ENCODE measurements around the gene CPA2. TPM values are rescaled to one million over a fixed set of nuclear protein-coding genes. Genes with fewer than 3 reads are reported as not detected.
"Not testable (repeated sequence)": the region's sequence is repeated elsewhere in the genome, so short reads cannot be mapped to it uniquely, and the experiment has no call there.

The CPA2 gene
- total RNA-seq, 2 experiments from 2014 or later: not detected

DNA sequence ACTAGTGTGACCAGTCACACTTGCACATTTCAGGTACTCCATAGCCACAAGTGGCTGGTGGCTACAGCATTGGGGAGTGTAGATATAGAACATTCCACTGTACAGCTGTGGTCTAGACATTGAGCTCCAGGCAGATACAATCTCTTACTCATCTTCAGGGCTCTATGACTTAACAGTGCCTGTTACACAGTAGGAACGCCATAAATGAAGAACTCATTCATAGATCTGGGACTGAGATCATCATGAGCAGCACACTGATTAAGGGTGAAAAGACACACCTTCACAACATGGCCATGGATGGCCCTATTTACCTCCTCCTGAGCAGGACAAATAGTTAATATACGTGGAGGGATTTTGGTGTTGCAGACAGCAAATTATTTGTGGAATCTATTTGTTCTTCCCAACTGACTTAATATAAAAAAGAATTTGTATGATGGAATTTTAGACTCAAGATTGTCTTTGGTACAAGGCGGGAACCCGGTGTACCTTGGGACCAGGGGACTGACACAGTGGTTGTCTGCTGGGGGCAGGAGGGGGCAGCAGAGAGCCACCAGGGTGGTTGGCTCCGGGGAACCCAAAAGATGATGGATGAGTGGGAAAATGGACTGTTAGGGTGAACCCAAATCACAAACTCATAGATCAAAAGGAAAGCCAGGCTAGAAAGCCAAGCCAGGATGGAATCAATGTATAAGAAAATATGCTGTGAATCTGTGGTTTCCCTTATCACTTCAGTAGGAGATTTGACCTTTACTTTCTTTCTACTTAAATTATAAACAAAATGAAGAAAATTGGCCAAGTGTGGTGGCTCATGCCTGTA, 24.3 kb upstream of the CPA2 start:
- TF ChIP-seq, protein P1, sequence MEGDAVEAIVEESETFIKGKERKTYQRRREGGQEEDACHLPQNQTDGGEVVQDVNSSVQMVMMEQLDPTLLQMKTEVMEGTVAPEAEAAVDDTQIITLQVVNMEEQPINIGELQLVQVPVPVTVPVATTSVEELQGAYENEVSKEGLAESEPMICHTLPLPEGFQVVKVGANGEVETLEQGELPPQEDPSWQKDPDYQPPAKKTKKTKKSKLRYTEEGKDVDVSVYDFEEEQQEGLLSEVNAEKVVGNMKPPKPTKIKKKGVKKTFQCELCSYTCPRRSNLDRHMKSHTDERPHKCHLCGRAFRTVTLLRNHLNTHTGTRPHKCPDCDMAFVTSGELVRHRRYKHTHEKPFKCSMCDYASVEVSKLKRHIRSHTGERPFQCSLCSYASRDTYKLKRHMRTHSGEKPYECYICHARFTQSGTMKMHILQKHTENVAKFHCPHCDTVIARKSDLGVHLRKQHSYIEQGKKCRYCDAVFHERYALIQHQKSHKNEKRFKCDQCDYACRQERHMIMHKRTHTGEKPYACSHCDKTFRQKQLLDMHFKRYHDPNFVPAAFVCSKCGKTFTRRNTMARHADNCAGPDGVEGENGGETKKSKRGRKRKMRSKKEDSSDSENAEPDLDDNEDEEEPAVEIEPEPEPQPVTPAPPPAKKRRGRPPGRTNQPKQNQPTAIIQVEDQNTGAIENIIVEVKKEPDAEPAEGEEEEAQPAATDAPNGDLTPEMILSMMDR (IDR thresholded peaks at IDR 0.05): peak; percentile 90
- H3K9me3 Mint-ChIP-seq: peaks cover 2% of the 10 kb centered on the region
- H3K27ac Mint-ChIP-seq: no peak overlapping the region
- no peaks in the 10 kb centered on the region for H3K27me3 Mint-ChIP-seq
- POLR2A ChIA-PET: no interaction called here
- peaks cover 8% of the 10 kb centered on the region for H3K4me1 Mint-ChIP-seq (ENCODE audit: low read depth)
- ATAC-seq: peak; percentile 84
- CTCF ChIA-PET: interaction anchor here (0.7 to 2.1 kb wide), 9 partner anchors 15 to 515 kb away, joined by 3 to 8 read pairs (median 6); no protein-coding TSS in a partner anchor
- intact Hi-C loops (cut with micrococcal nuclease): loop anchor here (10.0 kb wide), 2 partner anchors 242 to 512 kb away; no protein-coding TSS in a partner anchor
- H3K4me3 Mint-ChIP-seq: no peak overlapping the region
- no peaks in the 10 kb centered on the region for H3K36me3 Mint-ChIP-seq (ENCODE audit: low read depth)
- DNase-seq: peak; percentile 72

DNA sequence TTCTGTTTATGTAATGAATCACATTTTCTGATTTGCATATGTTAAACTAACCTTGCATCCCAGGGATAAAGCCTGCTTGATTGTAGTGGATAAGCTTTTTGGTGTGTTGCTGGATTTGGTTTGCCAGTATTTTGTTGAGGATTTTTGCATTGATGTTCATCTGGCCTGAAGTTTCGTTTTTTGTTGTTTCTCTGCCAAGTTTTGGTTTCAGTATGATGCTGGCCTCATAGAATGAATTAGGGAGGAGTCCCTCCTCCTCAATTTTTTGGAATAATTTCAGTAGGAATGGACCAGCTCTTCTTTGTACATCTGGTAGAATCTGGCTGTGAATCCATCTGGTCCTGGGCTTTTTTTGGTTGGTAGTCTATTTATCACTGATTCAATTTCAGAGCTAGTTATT, 23.2 kb upstream of the CPA2 start:
- H3K4me3 Mint-ChIP-seq; H3K4me1 Mint-ChIP-seq (ENCODE audit: low read depth); H3K27ac Mint-ChIP-seq; H3K9me3 Mint-ChIP-seq; H3K36me3 Mint-ChIP-seq (ENCODE audit: low read depth); H3K27me3 Mint-ChIP-seq; ATAC-seq; POLR2A ChIA-PET; DNase-seq: not testable (repeated sequence)
- intact Hi-C loops (cut with micrococcal nuclease): loop anchor here (10.0 kb wide), 2 partner anchors 241 to 511 kb away; no protein-coding TSS in a partner anchor
- CTCF ChIA-PET: interaction anchor here (0.7 to 2.0 kb wide), 10 partner anchors 8 to 514 kb away, joined by 3 to 8 read pairs (median 4); no protein-coding TSS in a partner anchor

DNA sequence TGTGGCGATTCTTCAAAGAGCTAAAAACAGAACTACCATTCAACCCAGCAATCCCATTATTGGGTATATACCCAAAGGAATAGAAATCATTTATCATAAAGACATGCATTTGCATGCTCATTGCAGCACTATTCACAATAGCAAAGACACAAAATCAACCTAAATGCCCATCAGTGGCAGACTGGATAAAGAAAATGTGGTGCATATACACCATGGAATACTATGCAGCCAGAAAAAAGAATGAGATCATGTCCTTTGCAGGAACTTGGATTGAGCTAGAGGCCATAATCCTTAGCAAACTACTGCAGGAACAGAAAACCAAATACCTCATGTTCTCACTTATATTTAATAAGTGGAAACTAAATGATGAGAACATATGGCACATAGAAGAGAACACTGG, 20.2 kb upstream of the CPA2 start:
- H3K36me3 Mint-ChIP-seq (ENCODE audit: low read depth); H3K9me3 Mint-ChIP-seq; DNase-seq; H3K4me1 Mint-ChIP-seq (ENCODE audit: low read depth); H3K27me3 Mint-ChIP-seq; H3K4me3 Mint-ChIP-seq; ATAC-seq; H3K27ac Mint-ChIP-seq: not testable (repeated sequence)
- intact Hi-C loops (cut with micrococcal nuclease): loop anchor here (10.0 kb wide), 2 partner anchors 238 to 508 kb away; no protein-coding TSS in a partner anchor
- ChIA-PET POLR2A (interaction anchor here (1.0 kb wide), 1 partner anchor 30 kb away, joined by 3 read pairs; no protein-coding TSS in a partner anchor), CTCF (interaction anchor here (0.9 to 1.3 kb wide), 2 partner anchors 231 to 511 kb away, joined by 3 read pairs; no protein-coding TSS in a partner anchor)

DNA sequence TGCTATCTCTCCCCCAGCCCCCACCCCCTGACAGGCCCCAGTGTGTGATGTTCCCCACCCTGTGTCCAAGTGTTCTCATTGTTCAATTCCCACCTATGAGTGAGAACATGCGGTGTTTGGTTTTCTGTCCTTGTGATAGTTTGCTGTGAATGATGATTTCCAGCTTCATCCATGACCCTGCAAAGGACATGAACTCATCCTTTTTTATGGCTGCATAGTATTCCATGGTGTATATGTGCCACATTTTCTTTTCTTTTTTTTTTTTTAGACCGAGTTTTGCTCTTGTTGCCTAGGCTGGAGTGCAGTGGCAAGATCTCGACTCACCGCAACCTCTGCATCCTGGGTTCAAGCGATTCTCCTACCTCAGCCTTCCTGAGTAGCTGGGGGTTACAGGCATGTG, 17.8 kb upstream of the CPA2 start:
- H3K27ac Mint-ChIP-seq; H3K4me3 Mint-ChIP-seq; DNase-seq; H3K27me3 Mint-ChIP-seq; POLR2A ChIA-PET; H3K4me1 Mint-ChIP-seq (ENCODE audit: low read depth); H3K36me3 Mint-ChIP-seq (ENCODE audit: low read depth); CTCF ChIA-PET; H3K9me3 Mint-ChIP-seq; ATAC-seq: not testable (repeated sequence)
- intact Hi-C loops (cut with micrococcal nuclease): loop anchor here (10.0 kb wide), 2 partner anchors 236 to 506 kb away; no protein-coding TSS in a partner anchor

DNA sequence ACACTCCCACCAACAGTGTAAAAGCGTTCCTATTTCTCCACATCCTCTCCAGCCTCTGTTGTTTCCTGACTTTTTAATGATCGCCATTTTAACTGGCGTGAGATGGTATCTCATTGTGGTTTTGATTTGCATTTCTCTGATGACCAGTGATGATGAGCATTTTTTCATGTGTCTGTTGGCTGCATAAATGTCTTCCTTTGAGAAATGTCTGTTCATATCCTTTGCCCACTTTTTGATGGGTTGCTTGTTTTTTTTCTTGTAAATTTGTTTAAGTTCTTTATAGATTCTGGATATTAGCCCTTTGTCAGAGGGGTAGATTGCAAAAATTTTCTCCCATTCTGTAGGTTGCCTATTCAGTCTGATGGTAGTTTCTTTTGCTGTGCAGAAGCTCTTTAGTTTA, 17.0 kb upstream of the CPA2 start:
- POLR2A ChIA-PET; CTCF ChIA-PET; DNase-seq; H3K27ac Mint-ChIP-seq; H3K4me1 Mint-ChIP-seq (ENCODE audit: low read depth); H3K9me3 Mint-ChIP-seq; ATAC-seq; H3K4me3 Mint-ChIP-seq; H3K27me3 Mint-ChIP-seq; H3K36me3 Mint-ChIP-seq (ENCODE audit: low read depth): not testable (repeated sequence)
- intact Hi-C loops (cut with micrococcal nuclease): loop anchor here (10.0 kb wide), 2 partner anchors 235 to 505 kb away; no protein-coding TSS in a partner anchor

DNA sequence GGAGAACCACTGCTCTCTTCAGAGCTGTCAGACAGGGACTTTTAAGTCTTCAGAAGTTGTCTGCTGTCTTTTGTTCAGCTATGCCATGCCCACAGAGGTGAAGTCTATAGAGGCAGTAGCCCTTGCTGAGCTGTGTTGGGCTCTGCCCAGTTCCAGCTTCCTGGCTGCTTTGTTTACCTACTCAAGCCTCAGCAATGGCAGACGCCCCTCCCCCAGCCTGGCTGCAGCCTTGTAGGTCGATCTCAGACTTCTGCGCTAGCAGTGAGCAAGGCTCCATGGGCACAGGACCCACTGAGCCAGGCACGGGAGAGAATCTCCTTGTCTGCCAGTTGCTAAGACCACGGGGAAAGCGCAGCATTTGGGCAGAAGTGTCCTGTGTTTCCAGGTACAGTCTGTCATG, 12.1 kb upstream of the CPA2 start:
- ChIA-PET POLR2A (no interaction called here), CTCF (no interaction called here)
- no peak overlapping the region for H3K27ac Mint-ChIP-seq
- intact Hi-C loops (cut with micrococcal nuclease): no loop called here
- DNase-seq (no peak), ATAC-seq (no peak)
- TF ChIP-seq, protein P1 (IDR thresholded peaks at IDR 0.05): no peak
- no peaks in the 10 kb centered on the region for H3K4me1 Mint-ChIP-seq (ENCODE audit: low read depth)
- peaks cover 2% of the 10 kb centered on the region for H3K36me3 Mint-ChIP-seq (ENCODE audit: low read depth)
- no peaks in the 10 kb centered on the region for H3K27me3 Mint-ChIP-seq
- H3K9me3 Mint-ChIP-seq: peaks cover 8% of the 10 kb centered on the region
- no peak overlapping the region for H3K4me3 Mint-ChIP-seq

DNA sequence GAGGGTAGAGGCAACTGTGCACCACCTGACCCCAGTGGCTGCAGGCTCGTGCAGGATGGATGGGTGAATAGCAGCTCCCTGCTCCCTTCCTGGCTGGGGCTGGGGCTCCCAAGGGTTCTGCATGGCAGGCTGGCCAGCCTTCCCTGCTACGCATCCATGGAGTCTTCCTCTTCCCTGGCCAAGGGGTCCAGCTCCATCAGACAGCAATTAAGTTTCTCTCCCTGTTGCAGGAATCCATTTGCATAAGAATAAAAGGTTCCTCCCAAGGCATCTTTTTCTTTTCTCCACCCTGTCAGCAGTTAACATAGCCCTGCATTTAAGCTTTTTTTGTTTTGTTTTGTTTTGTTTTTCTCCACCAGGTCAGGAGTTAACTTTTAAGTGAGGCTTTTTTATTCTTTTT, 10.0 kb upstream of the CPA2 start:
- Mint-ChIP-seq H3K36me3 (ENCODE audit: low read depth) (peaks cover 2% of the 10 kb centered on the region), H3K27ac (no peak overlapping the region), H3K4me3 (no peak overlapping the region), H3K4me1 (ENCODE audit: low read depth) (no peaks in the 10 kb centered on the region), H3K9me3 (peaks cover 8% of the 10 kb centered on the region), H3K27me3 (no peaks in the 10 kb centered on the region)
- no peak for DNase-seq
- POLR2A ChIA-PET: no interaction called here
- TF ChIP-seq, protein P1 (IDR thresholded peaks at IDR 0.05): no peak
- intact Hi-C loops (cut with micrococcal nuclease): no loop called here
- CTCF ChIA-PET: interaction anchor here (2.5 kb wide), 1 partner anchor 16 kb away, joined by 7 read pairs; no protein-coding TSS in a partner anchor
- no peak for ATAC-seq

All from activated CD8-positive, alpha-beta T cell treated with anti-CD3 and anti-CD28 coated beads for 36 hours (primary cell).